Activated gamma-delta T cell treated with anti-CD3 and anti-CD28 coated beads, Interleukin-2, amount 50 U/mL, for 16 hours (primary cell): ENCODE results near the gene CCDC182.

Source experiments
- DNase-seq: peaks from one replicate; pipeline ENCODE4 v3.0.0-alpha.2; 2020; ENCODE audit warnings: low read depth

The CCDC182 gene

GRCh38 chr17:57756951-57757350, 11.9 kb upstream of the CCDC182 start:
- DNase-seq: no peak

- no peak for DNase-seq
Measured at GRCh38 chr17:57755480-57756070, 10.5 kb upstream of the CCDC182 start.

GRCh38 chr17:57752031-57752905, 7.2 kb upstream of the CCDC182 start:
- DNase-seq: no peak

- DNase-seq: no peak
Measured at GRCh38 chr17:57751348-57751971, 6.4 kb upstream of the CCDC182 start.

GRCh38 chr17:57750895-57751294, 5.8 kb upstream of the CCDC182 start:
- DNase-seq: no peak

- no peak for DNase-seq
Measured at GRCh38 chr17:57750109-57750871, 5.2 kb upstream of the CCDC182 start.

GRCh38 chr17:57749701-57750100, 4.6 kb upstream of the CCDC182 start:
- no peak for DNase-seq

GRCh38 chr17:57747221-57748017, 2.3 kb upstream of the CCDC182 start:
- no peak for DNase-seq

GRCh38 chr17:57746221-57746620, 1.1 kb upstream of the CCDC182 start:
- no peak for DNase-seq

GRCh38 chr17:57744195-57745170, 616 bp downstream of the CCDC182 start:
- DNase-seq: no peak

GRCh38 chr17:57740235-57740528, 4.9 kb downstream of the CCDC182 start:
- no peak for DNase-seq

- no peak for DNase-seq
Measured at GRCh38 chr17:57739402-57740234, 5.5 kb downstream of the CCDC182 start.

- DNase-seq: no peak
Measured at GRCh38 chr17:57737450-57737849, 7.6 kb downstream of the CCDC182 start.

GRCh38 chr17:57735707-57736106, 9.4 kb downstream of the CCDC182 start:
- DNase-seq: no peak

- no peak for DNase-seq
Measured at GRCh38 chr17:57735230-57735629, 9.9 kb downstream of the CCDC182 start.

- DNase-seq: no peak
Measured at GRCh38 chr17:57733085-57733484, 12.0 kb downstream of the CCDC182 start.

GRCh38 chr17:57732062-57732461, 13.0 kb downstream of the CCDC182 start:
- no peak for DNase-seq

- no peak for DNase-seq
Measured at GRCh38 chr17:57730026-57730701, 14.9 kb downstream of the CCDC182 start.

- DNase-seq: no peak
Measured at GRCh38 chr17:57727630-57728175, 17.4 kb downstream of the CCDC182 start.
